NT2/D1 (cell line): Measurements from ENCODE around the gene ELK4.

Source experiments
- SUZ12 ChIP-seq: IDR thresholded peaks from 2 replicates; pipeline ENCODE4 v1.6.1; 2011; ENCODE audit not compliant: insufficient read length, insufficient read depth; ENCODE audit errors: extremely low read depth
- YY1 ChIP-seq: IDR thresholded peaks from 2 replicates; pipeline ENCODE4 v1.6.1; 2011; ENCODE audit not compliant: insufficient read length, insufficient read depth
- ZNF274 ChIP-seq: IDR thresholded peaks from 2 replicates; pipeline ENCODE4 v1.6.1; 2011; ENCODE audit warnings: mild to moderate bottlenecking, low read depth, low read length

DNA sequence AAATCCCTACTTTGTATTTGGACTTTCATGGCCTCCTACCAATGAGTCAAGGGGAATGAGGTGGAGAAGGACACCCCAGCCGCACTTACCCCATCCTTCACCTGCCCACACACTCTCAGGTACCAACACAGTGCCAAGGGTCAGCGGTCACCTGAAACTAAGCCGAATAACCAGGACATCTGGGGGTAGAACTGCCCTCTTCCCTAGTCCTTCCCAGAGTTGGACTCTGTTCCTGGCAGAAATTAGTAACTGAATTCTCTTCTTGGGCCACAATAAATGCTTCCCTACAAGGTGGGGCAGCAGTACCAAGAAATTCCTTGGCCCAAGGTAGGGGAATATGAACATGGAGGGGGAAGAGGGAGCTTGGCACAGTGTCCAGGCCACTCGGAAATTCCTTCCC, 41.2 kb upstream of the ELK4 start:
- TF ChIP-seq YY1 (no peak), ZNF274 (no peak), SUZ12 (no peak)
